Neural progenitor cell (in vitro differentiated cells): ENCODE measurements around the gene PRDM15.

Source experiments
- EZH2phosphoT487 ChIP-seq: fragments of 200-600 bp; sonication (generic); IDR thresholded peaks from 2 replicates; pipeline ENCODE4 v1.6.1; 2017; ENCODE audit warnings: antibody characterized with exemption
- TF ChIP-seq, protein P1 (sequence below): fragments of 200-600 bp; sonication (generic); IDR thresholded peaks from 2 replicates; pipeline ENCODE4 v1.5.1; 2017; ENCODE audit warnings: antibody characterized with exemption, mild to moderate bottlenecking

DNA sequence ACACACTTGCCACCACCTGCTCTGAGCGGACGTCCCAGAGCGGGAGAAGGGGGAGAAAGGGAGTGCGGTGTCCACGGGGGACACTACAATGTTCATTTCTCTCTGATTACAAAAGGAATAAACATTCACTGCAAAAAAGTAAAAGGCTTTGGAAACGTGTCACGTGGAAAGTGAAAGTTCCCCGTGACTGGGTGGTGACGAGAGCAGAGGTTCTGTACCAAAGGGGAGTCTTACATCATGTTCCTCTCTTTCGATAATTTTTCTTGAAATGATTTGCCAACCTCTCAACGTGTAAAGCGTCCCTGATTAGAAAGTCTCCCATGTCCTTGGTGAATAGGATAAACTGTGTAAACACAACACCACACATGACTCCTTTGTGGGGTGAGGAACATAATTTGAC is 22.0 kb upstream of the PRDM15 start:
- TF ChIP-seq, protein P1, sequence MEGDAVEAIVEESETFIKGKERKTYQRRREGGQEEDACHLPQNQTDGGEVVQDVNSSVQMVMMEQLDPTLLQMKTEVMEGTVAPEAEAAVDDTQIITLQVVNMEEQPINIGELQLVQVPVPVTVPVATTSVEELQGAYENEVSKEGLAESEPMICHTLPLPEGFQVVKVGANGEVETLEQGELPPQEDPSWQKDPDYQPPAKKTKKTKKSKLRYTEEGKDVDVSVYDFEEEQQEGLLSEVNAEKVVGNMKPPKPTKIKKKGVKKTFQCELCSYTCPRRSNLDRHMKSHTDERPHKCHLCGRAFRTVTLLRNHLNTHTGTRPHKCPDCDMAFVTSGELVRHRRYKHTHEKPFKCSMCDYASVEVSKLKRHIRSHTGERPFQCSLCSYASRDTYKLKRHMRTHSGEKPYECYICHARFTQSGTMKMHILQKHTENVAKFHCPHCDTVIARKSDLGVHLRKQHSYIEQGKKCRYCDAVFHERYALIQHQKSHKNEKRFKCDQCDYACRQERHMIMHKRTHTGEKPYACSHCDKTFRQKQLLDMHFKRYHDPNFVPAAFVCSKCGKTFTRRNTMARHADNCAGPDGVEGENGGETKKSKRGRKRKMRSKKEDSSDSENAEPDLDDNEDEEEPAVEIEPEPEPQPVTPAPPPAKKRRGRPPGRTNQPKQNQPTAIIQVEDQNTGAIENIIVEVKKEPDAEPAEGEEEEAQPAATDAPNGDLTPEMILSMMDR = no peak
- no peak for TF ChIP-seq EZH2phosphoT487
